GM21723 (cell line): Measurements from ENCODE around the gene ATP8B3.

ENCODE experiments used
- ATAC-seq: cut with Tn5 transposase; IDR thresholded peaks from one replicate; pipeline ENCODE4 v1.9.1; 2021; ENCODE audit warnings: mild to moderate bottlenecking, moderate library complexity; ENCODE audit not compliant: unreplicated experiment

ATP8B3 gene, protein sequence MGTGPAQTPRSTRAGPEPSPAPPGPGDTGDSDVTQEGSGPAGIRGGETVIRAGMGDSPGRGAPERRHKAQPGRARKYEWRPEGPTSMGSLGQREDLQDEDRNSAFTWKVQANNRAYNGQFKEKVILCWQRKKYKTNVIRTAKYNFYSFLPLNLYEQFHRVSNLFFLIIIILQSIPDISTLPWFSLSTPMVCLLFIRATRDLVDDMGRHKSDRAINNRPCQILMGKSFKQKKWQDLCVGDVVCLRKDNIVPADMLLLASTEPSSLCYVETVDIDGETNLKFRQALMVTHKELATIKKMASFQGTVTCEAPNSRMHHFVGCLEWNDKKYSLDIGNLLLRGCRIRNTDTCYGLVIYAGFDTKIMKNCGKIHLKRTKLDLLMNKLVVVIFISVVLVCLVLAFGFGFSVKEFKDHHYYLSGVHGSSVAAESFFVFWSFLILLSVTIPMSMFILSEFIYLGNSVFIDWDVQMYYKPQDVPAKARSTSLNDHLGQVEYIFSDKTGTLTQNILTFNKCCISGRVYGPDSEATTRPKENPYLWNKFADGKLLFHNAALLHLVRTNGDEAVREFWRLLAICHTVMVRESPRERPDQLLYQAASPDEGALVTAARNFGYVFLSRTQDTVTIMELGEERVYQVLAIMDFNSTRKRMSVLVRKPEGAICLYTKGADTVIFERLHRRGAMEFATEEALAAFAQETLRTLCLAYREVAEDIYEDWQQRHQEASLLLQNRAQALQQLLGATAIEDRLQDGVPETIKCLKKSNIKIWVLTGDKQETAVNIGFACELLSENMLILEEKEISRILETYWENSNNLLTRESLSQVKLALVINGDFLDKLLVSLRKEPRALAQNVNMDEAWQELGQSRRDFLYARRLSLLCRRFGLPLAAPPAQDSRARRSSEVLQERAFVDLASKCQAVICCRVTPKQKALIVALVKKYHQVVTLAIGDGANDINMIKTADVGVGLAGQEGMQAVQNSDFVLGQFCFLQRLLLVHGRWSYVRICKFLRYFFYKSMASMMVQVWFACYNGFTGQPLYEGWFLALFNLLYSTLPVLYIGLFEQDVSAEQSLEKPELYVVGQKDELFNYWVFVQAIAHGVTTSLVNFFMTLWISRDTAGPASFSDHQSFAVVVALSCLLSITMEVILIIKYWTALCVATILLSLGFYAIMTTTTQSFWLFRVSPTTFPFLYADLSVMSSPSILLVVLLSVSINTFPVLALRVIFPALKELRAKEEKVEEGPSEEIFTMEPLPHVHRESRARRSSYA (N-terminal part only)

GRCh38 chr19:1811942-1812425 lies at the start of gene ATP8B3:
Gene ATP8B3, minus strand, starts transcription at chr19:1812276. Its CDS starts 540 bp downstream, at chr19:1811736.
- ATAC-seq = no peak

DNA sequence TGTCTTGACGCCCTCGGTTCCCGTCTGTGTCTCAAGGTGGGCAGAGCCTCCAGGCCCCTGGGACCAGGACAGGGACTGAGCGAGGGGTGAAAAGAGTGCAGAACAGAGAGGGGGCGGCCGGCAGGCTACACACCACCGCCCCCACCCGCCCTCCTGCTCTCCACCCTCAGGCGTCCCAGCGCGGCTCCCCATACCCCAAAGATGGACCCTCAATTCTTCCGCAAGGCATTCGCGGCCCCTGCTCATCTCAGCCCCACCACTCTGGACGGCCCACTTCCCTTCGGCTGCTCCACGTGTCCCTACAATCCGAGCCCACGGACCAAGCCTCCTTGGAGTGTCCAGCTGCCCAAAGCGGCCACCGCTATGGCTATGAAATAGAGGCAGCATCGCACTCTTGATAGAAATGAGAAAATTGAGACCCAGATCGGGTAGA lies 49.5 kb upstream of the ATP8B3 start:
- ATAC-seq = no peak

- no peak for ATAC-seq
Measured at GRCh38 chr19:1860821-1861598, 48.9 kb upstream of the ATP8B3 start.

DNA sequence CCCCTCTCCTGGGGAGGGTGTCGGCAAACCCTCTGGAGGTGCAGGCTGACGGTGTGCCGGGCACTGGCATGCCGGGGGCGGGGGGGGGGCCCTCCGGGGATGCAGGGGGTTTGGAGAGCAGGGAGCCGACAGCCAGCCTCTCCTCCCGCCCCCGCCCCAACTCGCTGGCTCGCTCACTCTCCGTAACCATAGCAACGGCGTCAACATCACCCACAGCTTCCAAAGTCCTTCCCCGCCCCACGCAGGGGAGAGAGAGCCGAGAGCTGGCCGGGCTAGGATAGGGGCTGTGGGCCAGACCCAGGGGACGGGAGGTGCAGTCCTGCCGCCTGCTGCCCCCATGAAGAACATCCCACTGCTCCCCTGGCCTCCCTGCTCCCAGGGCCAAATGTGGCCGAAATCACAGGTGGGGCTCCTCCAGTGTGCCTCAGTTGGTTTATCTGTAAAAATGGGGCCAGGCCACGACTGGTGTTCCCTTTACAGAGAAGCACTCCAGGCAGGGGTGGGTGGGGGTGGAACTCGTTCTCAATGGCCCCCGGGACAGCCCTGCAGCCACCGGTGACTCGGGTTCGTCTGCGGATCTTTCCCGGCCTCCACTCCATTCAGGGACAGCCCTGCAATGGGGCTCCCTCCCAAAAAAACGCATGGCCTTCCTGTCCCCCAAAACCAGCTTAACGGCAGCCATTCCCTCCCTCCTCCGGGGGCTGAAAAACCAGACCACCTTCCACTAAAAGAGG lies 48.1 kb upstream of the ATP8B3 start:
- ATAC-seq = no peak

DNA sequence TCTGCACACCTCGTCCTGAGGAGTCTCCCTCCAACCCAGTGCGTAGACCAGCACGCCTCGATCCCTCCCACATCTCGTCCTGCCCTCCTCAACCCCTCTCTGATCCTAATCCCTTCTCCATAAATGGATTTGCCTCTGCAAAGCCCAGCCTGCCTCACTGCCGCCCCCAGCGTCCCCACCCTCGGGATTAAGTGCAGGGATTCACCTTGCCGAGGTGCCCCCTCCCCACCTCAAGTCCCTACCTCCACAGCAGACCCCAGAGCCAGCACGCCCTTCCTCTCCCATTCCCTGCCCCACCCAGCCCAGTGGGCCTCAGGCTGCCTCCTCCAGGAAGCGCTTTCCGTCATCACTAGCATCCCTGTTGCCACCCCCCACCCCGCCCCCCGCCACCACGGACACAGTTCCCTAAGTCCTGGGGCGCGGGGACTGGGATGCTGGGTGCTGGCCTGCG lies 47.3 kb upstream of the ATP8B3 start:
- ATAC-seq = no peak

DNA sequence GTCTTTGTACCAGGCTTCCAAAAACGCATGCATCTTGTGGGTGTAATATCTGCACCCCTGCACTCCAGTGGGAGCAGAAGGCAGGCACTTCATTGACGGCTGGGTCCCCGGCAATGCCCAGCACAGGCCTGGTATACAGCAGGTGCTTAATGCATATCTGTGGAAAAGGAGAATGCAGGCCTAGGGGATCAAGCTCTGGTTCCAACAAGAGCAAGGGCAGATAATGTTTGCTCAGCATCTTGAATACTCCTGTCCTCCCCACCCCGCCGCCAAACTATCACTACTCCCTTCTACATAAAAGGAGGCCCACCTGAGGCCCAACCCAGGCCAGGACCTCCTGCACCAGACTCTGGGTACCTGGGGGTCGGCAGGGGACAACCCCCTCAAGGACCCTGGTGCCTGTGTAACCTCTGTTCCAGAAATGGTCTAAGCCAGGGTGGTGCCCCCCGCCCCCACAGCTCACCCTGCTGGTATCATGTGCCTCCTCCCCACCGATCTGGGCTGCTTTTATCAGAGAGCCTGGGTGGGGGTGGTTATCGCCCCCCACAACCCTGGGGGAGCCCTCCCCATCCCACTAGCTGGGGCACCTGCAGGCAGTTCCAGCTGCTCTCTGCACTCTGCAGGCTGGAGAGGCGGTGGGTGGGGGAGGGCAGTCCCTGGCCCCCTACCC lies 46.5 kb upstream of the ATP8B3 start:
- ATAC-seq = no peak

GRCh38 chr19:1857648-1858326 lies 45.7 kb upstream of the ATP8B3 start:
- no peak for ATAC-seq

- no peak for ATAC-seq
Measured at GRCh38 chr19:1856698-1857603, 44.9 kb upstream of the ATP8B3 start.

GRCh38 chr19:1856345-1856697 lies 44.2 kb upstream of the ATP8B3 start:
- no peak for ATAC-seq

GRCh38 chr19:1855828-1856255 lies 43.8 kb upstream of the ATP8B3 start:
- ATAC-seq = no peak

DNA sequence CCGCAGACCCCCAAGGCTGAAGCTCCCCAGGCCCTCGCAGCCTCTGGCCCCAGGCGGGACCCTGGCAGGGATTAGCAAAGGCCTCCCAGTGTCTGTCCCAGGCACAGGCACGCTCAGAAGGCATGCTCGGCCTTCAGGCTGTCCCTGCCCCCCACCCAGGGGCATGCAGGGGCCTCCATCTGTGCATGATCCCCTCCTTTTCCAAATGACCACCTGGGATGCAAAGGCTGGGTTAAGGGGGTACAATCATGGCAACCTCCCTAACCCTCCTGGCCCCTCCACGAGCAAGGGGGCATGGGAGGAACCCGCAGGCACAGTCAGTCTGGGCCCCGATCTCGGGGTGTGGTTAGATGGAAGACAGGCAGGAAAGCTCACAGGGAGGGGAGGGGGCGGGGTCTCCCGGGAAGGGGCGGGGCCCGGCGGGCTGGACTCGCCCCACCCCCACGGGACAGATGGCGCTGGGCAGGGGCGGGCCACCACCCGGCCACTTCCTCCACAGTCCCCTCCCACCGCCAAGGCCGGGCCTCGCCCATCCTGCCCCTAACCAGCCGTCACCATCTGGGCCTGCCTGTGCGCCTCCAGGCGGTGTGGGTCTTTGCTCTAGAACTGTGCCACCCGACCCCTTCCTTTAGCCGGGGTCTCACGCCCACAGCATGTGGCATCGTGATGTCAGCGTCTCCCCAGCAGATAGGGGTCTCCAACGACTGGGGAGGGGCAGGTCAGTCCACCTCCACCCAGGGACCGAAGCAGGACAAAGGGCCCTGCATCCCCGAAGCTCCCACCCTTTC lies 43.2 kb upstream of the ATP8B3 start:
- peak; percentile 50 for ATAC-seq

GRCh38 chr19:1854542-1855039 lies 42.5 kb upstream of the ATP8B3 start:
- no peak for ATAC-seq

DNA sequence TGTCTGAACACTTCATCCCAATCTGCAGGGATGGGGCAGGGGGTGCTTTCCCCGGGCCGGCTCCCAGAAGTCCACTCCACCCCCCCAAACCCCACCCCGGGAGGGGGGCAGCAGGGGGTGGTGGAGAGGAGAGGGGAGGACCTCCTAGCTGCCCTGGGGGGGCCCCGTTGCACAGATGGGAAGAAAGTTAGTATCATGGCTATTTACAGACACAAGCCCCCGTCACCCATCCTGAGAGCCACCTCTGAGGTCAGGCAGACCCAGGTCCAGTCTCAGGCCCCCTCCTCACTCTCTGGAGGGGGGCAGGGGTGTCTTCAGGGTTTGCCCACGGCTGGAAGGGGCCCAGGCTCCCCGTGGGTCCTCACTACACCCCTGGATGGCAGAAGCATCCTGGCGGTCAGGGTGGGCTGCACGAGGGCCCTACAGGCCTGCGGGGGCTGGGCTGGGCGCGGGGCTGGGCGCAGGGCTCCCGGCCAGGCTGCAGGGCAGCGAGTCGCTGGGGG lies 42.0 kb upstream of the ATP8B3 start:
- no peak for ATAC-seq

- no peak for ATAC-seq
Measured at GRCh38 chr19:1853295-1854038, 41.4 kb upstream of the ATP8B3 start.

GRCh38 chr19:1852581-1853128 lies 40.6 kb upstream of the ATP8B3 start:
- no peak for ATAC-seq
